Glomerular endothelial cell (primary cell): ENCODE results near the gene HOXA6. TPM values are rescaled to one million over a fixed set of nuclear protein-coding genes. Genes with fewer than 3 reads are reported as not detected.

Experiments
- DNase-seq: peaks from one replicate; pipeline ENCODE4 v3.0.0-alpha.2; 2011; ENCODE audit warnings: low read depth, low spot score; ENCODE audit errors: extremely low read depth
- total RNA-seq: library from RNA; depleted of rRNA; stranded (reverse); fragments of >200 nt; gene quantifications from 2 replicates; pipeline ENCODE4 v1.2.3, GENCODE V29; 2015

HOXA6 gene
- total RNA-seq, 1 donor from 2014 or later: 3.9 TPM

DNA sequence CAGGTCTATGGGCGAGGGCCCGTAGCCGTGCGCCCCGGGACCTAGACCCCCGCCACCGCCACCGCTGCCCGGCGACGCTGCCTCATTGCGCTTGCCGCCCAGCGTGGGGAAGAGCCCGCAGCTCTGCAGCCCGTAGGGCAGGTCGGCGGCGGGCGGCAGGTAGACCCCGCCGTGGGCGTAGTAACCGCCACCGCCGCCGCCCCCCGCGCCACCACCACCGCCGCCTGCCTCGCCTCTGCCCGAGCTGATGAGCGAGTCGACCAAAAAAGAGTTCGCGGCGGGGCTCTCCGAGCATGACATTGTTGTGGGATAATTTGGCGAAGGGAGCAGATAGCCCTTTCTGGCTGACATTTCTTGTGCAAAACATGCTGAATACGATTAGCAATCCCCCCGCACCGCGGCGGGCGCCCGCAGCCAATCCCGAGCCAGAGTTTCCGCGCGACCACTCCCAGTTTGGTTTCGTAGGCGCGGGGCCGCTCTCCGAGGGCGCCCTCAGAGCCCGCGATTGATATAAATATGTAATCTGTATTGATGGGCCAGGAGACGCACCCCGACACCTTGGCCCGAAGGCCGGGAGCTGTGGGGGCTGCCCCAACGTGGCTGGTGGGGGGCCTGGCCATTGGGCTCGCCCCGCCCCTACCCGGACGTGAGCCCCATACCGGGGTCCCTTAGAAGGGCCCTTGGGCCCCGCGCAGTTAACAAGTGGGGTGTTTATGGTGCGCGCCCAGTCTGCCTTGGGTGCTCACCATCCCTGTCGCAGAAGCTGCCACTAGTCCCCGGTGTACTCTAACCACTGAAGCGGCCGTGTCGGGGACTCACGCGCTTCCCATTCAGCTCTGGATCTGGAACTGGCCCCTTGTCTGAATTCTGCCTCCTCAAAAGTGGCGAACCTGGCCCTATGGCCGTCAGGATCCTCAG, 26.6 kb upstream of the HOXA6 start, which contains the start of gene HOXA10:
TSS of gene HOXA10 (minus strand) at position 365 of the 918 bp plus-strand sequence. CDS start at position 351, 14 bp downstream.
- DNase-seq: no peak

DNA sequence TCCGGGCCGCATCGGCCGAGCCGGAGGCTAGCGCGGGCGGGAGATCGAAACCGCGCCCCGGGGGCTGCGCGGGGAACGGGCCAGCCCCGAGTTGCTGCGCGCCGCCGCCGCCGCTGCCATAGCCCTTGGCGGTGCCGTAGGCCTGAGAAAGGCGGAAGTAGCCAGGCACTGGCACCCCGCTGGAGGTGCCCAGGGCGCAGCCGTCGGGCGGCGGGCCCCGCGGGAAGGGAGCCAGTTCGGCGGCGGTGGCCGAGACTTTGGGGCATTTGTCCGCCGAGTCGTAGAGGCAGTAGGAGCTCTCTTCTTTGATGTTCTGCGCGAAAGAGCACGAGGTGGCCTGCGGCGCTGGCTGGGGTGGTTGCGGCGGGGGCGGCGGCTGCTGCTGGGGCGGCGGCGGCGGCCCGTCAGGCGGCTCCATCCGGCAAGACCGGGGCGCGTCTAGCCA, 26.0 kb upstream of the HOXA6 start:
- no peak for DNase-seq

DNA sequence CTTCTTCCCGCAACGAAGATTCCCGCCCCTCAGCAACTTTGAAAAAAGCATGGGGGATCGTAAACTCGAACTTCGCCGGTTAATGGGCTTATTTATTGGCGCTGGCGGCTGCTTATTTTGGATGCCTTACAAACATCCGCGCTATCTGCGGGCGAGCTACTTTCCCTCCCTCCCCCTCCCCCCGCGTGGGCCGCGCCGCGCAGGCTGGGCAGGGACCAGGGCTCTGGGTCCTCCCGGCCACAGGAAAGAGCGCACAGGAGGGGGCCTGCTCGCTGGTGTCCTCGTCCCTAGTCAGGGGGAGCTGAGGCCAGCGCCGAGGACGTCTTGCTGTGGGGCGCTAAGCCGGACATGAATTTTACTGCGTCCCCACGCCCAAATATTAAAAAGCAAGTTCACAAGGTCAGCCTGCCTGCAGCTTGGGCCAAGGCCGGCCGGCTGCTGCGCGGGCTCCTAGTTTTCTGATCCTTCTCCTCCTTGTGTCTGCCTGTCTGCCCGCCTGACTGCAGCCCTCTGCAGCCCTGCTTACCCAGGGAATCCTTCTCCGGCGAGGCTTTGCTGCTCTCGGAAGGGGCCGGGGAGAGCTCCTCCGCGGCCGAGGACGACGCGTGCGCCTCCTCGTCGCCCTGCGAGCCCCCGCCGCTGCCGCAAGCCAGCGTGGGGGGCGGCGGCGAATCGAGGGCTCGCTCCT, 25.4 kb upstream of the HOXA6 start:
- DNase-seq: no peak

DNA sequence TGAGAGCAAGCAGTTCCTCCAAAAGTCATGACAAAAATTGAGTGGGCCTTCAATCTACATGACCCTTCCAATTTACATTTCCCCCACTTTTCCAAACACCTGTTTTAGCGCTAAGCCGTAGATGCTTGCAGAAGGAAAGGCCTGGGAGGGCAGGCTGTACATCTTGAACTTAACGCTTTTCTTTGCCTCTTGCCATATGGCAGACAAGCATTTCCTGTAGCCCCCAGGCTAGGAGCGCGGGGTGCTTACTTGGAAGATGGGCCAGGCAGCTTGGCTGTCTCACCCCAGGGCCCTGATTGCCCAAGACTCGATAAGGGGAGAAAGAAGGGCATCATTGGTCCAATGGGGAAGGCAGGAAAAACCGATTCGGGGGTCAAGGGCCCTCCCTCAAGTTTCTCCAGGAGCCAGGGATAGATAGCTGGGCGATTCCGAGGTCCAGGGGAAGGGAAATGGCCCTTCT, 24.8 kb upstream of the HOXA6 start:
- DNase-seq: no peak

DNA sequence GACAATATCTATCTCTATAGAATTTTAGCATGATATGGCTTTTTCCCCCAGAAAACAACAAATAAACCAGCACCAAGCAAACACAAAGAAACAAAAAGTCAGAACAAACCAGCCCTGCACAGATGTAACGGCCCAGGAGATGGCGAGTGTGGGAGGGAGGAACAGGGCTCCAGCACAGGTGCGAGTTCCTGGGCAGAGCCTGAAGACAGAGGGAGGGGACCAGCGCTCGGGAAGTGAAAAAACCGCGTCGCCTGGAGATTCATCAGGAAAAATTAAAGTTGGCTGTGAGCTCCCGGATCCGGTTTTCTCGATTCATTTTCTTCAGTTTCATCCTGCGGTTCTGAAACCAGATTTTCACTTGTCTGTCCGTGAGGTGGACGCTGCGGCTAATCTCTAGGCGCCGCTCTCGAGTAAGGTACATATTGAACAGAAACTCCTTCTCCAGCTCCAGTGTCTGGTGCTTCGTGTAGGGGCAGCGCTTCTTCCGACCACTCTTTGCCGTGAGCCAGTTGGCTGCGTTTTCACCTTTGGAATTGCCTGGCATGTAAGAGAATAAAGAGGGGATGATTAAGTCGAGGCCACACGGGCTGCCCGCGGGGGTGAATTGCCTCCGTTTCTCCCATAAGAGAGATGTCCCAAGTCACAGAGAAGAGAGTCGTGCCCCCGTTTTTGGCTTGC, 24.2 kb upstream of the HOXA6 start:
- no peak for DNase-seq

DNA sequence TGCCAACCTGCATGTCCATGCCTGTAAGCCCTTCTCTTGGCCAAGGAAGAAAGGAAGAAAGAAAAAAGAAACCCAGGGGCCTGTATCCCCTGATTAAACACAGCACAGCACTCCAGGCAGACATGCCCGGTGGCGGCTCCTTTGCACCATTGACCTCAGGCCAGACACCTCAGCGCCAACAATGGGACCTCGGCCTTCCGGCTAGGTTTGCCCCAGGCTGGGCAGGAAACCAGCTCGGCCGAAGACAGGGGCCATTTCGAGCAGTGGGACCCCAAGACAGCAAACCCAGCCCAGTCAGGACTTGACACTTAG, 23.7 kb upstream of the HOXA6 start:
- no peak for DNase-seq

- DNase-seq: no peak
Observed at GRCh38 chr7:27170426-27171324, 23.1 kb upstream of the HOXA6 start.

- no peak for DNase-seq
Observed at GRCh38 chr7:27169658-27170425, 22.3 kb upstream of the HOXA6 start.

DNA sequence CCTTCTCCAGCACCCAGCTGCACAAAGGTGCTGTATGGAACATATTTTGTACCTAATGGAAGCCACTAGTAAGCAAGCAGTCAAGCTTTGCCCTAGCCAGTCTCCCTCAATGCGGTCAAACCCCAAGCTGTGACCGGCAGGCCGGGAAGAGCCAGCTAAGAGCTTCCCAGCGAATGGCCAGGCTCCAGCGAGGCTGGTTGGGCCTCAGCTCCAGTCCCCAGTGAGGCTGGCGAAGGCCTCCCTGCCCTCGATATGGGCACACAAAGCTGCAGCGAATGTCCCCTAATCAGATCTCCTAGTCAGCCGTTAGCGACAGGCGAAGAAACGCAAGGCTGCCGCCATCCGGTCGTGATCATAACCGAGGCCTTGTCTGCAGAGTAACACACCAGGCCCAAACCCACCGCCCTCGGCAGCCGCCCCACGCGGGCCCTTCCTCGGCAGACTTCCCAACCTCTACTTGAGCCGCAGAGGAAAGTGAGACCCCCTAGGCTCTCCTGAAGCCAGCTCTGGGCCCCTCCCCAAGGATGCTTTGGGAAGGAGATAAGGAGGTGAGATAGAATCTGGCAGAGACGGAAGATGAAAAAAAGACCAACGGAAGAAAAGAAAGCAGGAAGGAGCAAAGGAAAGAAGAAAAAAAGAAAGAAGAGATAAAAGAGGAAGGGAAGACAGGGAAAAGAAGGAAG, 20.8 kb upstream of the HOXA6 start:
- DNase-seq: no peak

DNA sequence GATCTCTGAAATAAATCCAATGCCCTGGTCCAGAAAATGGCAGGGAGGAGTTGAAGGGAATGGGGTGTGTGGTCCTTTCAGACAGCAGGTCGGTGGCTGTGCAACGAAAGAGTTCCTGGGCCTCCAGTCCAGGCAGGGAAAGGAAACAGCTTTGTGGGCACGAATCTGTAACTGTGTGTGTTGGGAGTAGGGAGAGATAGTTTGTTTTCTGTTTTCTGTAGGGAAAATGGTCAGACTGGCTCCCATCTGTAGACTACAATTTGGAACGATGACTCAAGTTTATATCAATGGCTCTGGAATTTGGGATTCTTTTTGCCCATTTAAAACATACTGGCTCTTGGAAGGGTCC, 20.3 kb upstream of the HOXA6 start:
- no peak for DNase-seq

DNA sequence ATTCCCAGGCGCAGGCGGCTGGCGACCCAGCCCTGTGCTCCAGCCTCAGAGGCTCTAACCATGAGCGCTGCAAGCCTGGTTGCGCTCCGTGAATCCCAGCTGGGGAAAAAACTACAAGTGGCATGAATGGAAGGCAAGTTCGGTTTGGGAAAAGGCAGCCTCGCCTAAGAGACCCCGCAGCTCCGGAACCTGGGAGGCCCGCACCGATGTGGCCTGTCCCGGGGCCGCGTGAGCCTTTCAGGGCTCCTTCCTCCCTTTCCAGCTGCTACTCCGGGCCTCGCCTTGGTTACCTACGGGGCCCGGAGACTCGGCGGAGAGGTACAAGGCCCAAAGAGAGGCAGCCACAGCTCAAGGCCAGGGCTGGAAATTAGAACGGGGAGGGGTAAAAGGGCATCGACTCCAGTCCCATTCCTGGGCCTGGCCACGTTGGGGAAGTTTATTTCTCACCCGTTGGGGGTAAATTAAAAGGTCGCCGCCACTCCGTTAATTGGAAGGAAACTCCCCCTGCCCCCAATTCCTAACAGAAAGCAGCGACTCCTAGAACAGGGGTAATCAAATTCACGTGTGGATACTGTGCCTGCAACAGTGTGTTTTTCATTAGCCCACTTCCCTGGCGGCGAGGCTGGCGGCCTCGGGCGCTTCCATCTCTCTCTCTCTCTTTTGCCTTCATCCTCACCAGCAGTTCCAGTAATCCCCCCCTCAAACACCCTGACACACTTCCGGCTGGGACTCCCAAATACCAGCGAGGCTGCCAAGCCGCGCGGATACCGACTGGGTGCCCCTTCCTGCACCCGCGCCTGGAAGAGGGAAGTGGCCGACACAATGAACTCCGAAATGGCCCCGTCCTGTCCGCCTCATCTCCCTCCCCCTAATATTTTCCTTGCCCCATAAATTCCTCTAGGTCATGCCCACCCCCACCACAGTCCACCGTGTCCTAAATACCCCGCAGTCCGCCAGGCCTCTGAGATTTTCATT, 19.2 kb upstream of the HOXA6 start:
- DNase-seq: no peak

GRCh38 chr7:27165996-27166530, 18.5 kb upstream of the HOXA6 start:
- DNase-seq: no peak

DNA sequence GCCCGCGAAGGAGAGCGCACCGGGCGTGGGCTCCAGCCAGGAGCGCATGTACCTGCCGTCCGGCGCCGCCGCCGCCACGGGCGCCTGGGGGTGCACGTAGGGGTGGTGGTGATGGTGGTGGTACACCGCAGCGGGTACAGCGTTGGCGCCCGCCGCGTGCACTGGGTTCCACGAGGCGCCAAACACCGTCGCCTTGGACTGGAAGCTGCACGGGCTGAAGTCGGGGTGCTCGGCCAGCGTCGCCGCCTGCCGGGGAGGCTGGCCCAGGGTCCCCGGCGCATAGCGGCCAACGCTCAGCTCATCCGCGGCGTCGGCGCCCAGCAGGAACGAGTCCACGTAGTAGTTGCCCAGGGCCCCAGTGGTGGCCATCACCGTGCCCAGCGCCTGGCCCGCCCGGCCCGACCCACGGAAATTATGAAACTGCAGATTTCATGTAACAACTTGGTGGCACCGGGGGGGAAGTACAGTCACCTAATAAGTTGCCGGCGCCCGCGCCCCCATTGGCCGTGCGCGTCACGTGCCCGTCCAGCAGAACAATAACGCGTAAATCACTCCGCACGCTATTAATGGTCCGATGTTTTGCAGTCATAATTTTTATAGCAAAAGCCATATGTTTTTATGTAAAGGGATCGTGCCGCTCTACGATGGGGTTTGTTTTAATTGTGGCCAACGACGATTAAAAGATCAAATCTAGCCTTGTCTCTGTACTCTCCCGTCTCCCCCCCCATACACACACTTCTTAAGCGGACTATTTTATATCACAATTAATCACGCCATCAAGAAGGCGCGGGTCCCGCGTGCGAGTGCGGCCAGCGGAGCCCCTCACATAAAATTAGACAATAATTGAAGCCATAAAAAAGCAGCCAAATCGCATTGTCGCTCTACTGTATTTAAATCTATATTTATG, 17.8 kb upstream of the HOXA6 start, which contains the start of gene HOXA9:
TSS of gene HOXA9 (minus strand) at position 449 of the 907 bp plus-strand sequence. CDS start at position 369, 80 bp downstream.
- DNase-seq: peak; percentile 75

DNA sequence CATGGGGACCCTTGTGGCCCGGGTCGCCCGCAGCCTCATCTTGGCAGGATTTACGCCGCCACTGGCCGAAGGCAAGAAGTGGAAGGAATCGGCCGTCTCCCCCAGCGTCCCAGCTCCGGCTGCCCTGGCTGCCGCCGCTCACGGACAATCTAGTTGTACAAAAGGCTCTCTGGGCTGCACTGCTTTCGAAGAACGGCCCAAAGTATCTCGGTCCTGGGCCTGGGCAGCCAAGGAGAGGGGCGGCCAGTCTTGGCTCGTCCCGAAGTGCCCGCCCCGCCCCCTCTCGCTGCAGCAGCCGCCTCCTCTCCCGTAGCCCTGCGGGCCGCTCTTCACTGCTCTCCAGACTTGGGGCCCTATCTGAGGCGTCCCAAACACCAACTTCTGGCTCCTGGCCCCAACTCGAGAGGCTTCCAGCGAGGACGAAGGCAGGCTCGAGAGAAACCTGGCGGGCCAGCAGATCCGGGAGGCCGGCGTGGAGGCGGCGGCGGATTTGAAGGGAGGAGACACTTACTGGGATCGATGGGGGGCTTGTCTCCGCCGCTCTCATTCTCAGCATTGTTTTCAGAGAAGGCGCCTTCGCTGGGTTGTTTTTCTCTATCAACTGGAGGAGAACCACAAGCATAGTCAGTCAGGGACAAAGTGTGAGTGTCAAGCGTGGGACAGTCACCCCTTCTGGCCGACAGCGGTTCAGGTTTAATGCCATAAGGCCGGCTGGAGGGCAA, 17.0 kb upstream of the HOXA6 start:
- DNase-seq: no peak

DNA sequence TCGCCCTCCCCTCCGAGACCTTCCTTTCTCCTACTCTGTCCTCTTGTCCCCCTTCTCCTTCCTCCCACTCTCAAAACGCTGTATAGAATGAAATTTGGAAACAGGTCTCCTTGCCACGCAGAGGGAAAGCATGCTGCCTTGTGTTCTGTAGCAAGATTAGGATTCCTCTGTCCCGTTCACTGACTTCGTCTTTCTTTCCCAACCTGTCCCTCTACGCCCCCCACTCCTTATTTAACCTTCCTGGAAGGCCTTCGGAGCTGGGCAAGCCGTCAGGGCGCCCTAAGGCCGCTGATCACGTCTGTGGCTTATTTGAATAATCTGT, 16.4 kb upstream of the HOXA6 start:
- DNase-seq: no peak
